ENCODE results near the gene RAPSN.
A peak's percentile ranks its signal among the peaks of the same experiment; 100 is the strongest.

The RAPSN gene

GRCh38 chr11:47443028-47443700 lies 5.8 kb downstream of the RAPSN start:
- Histone ChIP-seq H3K4me1 (ENCODE audit: control insufficient read depth, insufficient read depth, low read length) (peaks cover 3% of the 10 kb centered on the region), H3K9me3 (ENCODE audit: control insufficient read depth, low read length) (no peaks in the 10 kb centered on the region), H3K9ac (ENCODE audit: low read length) (no peak overlapping the region), H3K4me3 (ENCODE audit: low read length) (no peak overlapping the region), H3K27me3 (replicated peaks; ENCODE audit: control insufficient read depth, insufficient read depth, low read length) (no peaks in the 10 kb centered on the region), H3K36me3 (ENCODE audit: control insufficient read depth, insufficient read depth, low read length, severe bottlenecking) (peaks cover 5% of the 10 kb centered on the region)
- no peak for DNase-seq (ENCODE audit: low read depth)

- peaks cover 9% of the 10 kb centered on the region for H3K4me1 ChIP-seq (ENCODE audit: control insufficient read depth, insufficient read depth, low read length)
- peaks cover 3% of the 10 kb centered on the region for H3K36me3 ChIP-seq (ENCODE audit: control insufficient read depth, insufficient read depth, low read length, severe bottlenecking)
- no peaks in the 10 kb centered on the region for H3K9me3 ChIP-seq (ENCODE audit: control insufficient read depth, low read length)
- H3K9ac ChIP-seq (ENCODE audit: low read length), result no peak overlapping the region
- H3K27me3 ChIP-seq (replicated peaks; ENCODE audit: control insufficient read depth, insufficient read depth, low read length), result no peaks in the 10 kb centered on the region
- H3K4me3 ChIP-seq (ENCODE audit: low read length), result no peak overlapping the region
- no peak for DNase-seq (ENCODE audit: low read depth)
Measured at GRCh38 chr11:47442514-47442913, 6.4 kb downstream of the RAPSN start.

- Histone ChIP-seq H3K27me3 (replicated peaks; ENCODE audit: control insufficient read depth, insufficient read depth, low read length) (no peaks in the 10 kb centered on the region), H3K36me3 (ENCODE audit: control insufficient read depth, insufficient read depth, low read length, severe bottlenecking) (no peaks in the 10 kb centered on the region), H3K9ac (ENCODE audit: low read length) (no peak overlapping the region), H3K4me1 (ENCODE audit: control insufficient read depth, insufficient read depth, low read length) (peaks cover 12% of the 10 kb centered on the region), H3K9me3 (ENCODE audit: control insufficient read depth, low read length) (no peaks in the 10 kb centered on the region), H3K4me3 (ENCODE audit: low read length) (no peak overlapping the region)
- DNase-seq (ENCODE audit: low read depth), result no peak
Measured at GRCh38 chr11:47441421-47441820, 7.5 kb downstream of the RAPSN start.

GRCh38 chr11:47440054-47440476 lies 8.9 kb downstream of the RAPSN start:
- Histone ChIP-seq H3K9ac (ENCODE audit: low read length) (no peak overlapping the region), H3K36me3 (ENCODE audit: control insufficient read depth, insufficient read depth, low read length, severe bottlenecking) (no peaks in the 10 kb centered on the region), H3K27me3 (replicated peaks; ENCODE audit: control insufficient read depth, insufficient read depth, low read length) (no peaks in the 10 kb centered on the region), H3K9me3 (ENCODE audit: control insufficient read depth, low read length) (no peaks in the 10 kb centered on the region), H3K4me3 (ENCODE audit: low read length) (no peak overlapping the region), H3K4me1 (ENCODE audit: control insufficient read depth, insufficient read depth, low read length) (peaks cover 12% of the 10 kb centered on the region)
- no peak for DNase-seq (ENCODE audit: low read depth)

GRCh38 chr11:47438721-47439120 lies 10.2 kb downstream of the RAPSN start:
- Histone ChIP-seq H3K4me3 (ENCODE audit: low read length) (no peak overlapping the region), H3K27me3 (replicated peaks; ENCODE audit: control insufficient read depth, insufficient read depth, low read length) (no peaks in the 10 kb centered on the region), H3K9ac (ENCODE audit: low read length) (no peak overlapping the region), H3K36me3 (ENCODE audit: control insufficient read depth, insufficient read depth, low read length, severe bottlenecking) (no peaks in the 10 kb centered on the region), H3K9me3 (ENCODE audit: control insufficient read depth, low read length) (no peaks in the 10 kb centered on the region), H3K4me1 (ENCODE audit: control insufficient read depth, insufficient read depth, low read length) (peaks cover 21% of the 10 kb centered on the region)
- no peak for DNase-seq (ENCODE audit: low read depth)

GRCh38 chr11:47437746-47438418 lies 11.1 kb downstream of the RAPSN start:
- no peak overlapping the region for H3K9ac ChIP-seq (ENCODE audit: low read length)
- H3K36me3 ChIP-seq (ENCODE audit: control insufficient read depth, insufficient read depth, low read length, severe bottlenecking), result no peaks in the 10 kb centered on the region
- H3K9me3 ChIP-seq (ENCODE audit: control insufficient read depth, low read length), result no peaks in the 10 kb centered on the region
- H3K27me3 ChIP-seq (replicated peaks; ENCODE audit: control insufficient read depth, insufficient read depth, low read length), result no peaks in the 10 kb centered on the region
- H3K4me3 ChIP-seq (ENCODE audit: low read length), result no peak overlapping the region
- DNase-seq (ENCODE audit: low read depth), result no peak
- H3K4me1 ChIP-seq (ENCODE audit: control insufficient read depth, insufficient read depth, low read length), result peaks cover 21% of the 10 kb centered on the region

- Histone ChIP-seq H3K9ac (ENCODE audit: low read length) (no peak overlapping the region), H3K4me3 (ENCODE audit: low read length) (no peak overlapping the region), H3K9me3 (ENCODE audit: control insufficient read depth, low read length) (no peaks in the 10 kb centered on the region), H3K27me3 (replicated peaks; ENCODE audit: control insufficient read depth, insufficient read depth, low read length) (no peaks in the 10 kb centered on the region), H3K36me3 (ENCODE audit: control insufficient read depth, insufficient read depth, low read length, severe bottlenecking) (no peaks in the 10 kb centered on the region), H3K4me1 (ENCODE audit: control insufficient read depth, insufficient read depth, low read length) (peaks cover 21% of the 10 kb centered on the region)
- no peak for DNase-seq (ENCODE audit: low read depth)
Measured at GRCh38 chr11:47437218-47437745, 11.7 kb downstream of the RAPSN start.

GRCh38 chr11:47436726-47437125 lies 12.2 kb downstream of the RAPSN start:
- no peaks in the 10 kb centered on the region for H3K36me3 ChIP-seq (ENCODE audit: control insufficient read depth, insufficient read depth, low read length, severe bottlenecking)
- no peak for DNase-seq (ENCODE audit: low read depth)
- H3K27me3 ChIP-seq (replicated peaks; ENCODE audit: control insufficient read depth, insufficient read depth, low read length), result no peaks in the 10 kb centered on the region
- H3K4me1 ChIP-seq (ENCODE audit: control insufficient read depth, insufficient read depth, low read length), result peaks cover 21% of the 10 kb centered on the region
- no peak overlapping the region for H3K4me3 ChIP-seq (ENCODE audit: low read length)
- H3K9me3 ChIP-seq (ENCODE audit: control insufficient read depth, low read length), result no peaks in the 10 kb centered on the region
- no peak overlapping the region for H3K9ac ChIP-seq (ENCODE audit: low read length)

- H3K36me3 ChIP-seq (ENCODE audit: control insufficient read depth, insufficient read depth, low read length, severe bottlenecking), result no peaks in the 10 kb centered on the region
- no peak overlapping the region for H3K4me3 ChIP-seq (ENCODE audit: low read length)
- no peaks in the 10 kb centered on the region for H3K9me3 ChIP-seq (ENCODE audit: control insufficient read depth, low read length)
- H3K4me1 ChIP-seq (ENCODE audit: control insufficient read depth, insufficient read depth, low read length), result peaks cover 21% of the 10 kb centered on the region
- no peak overlapping the region for H3K9ac ChIP-seq (ENCODE audit: low read length)
- H3K27me3 ChIP-seq (replicated peaks; ENCODE audit: control insufficient read depth, insufficient read depth, low read length), result no peaks in the 10 kb centered on the region
- DNase-seq (ENCODE audit: low read depth), result no peak
Measured at GRCh38 chr11:47435687-47436086, 13.2 kb downstream of the RAPSN start.

GRCh38 chr11:47434011-47434786 lies 14.7 kb downstream of the RAPSN start:
- peak; percentile 25 for DNase-seq (ENCODE audit: low read depth)
- Histone ChIP-seq H3K9ac (ENCODE audit: low read length) (peak overlapping the region; percentile 25), H3K9me3 (ENCODE audit: control insufficient read depth, low read length) (no peaks in the 10 kb centered on the region), H3K4me1 (ENCODE audit: control insufficient read depth, insufficient read depth, low read length) (peaks cover 21% of the 10 kb centered on the region), H3K36me3 (ENCODE audit: control insufficient read depth, insufficient read depth, low read length, severe bottlenecking) (no peaks in the 10 kb centered on the region), H3K4me3 (ENCODE audit: low read length) (no peak overlapping the region), H3K27me3 (replicated peaks; ENCODE audit: control insufficient read depth, insufficient read depth, low read length) (no peaks in the 10 kb centered on the region)

- peaks cover 18% of the 10 kb centered on the region for H3K4me1 ChIP-seq (ENCODE audit: control insufficient read depth, insufficient read depth, low read length)
- no peak for DNase-seq (ENCODE audit: low read depth)
- no peaks in the 10 kb centered on the region for H3K27me3 ChIP-seq (replicated peaks; ENCODE audit: control insufficient read depth, insufficient read depth, low read length)
- no peak overlapping the region for H3K4me3 ChIP-seq (ENCODE audit: low read length)
- H3K9me3 ChIP-seq (ENCODE audit: control insufficient read depth, low read length), result no peaks in the 10 kb centered on the region
- H3K36me3 ChIP-seq (ENCODE audit: control insufficient read depth, insufficient read depth, low read length, severe bottlenecking), result no peaks in the 10 kb centered on the region
- H3K9ac ChIP-seq (ENCODE audit: low read length), result no peak overlapping the region
Measured at GRCh38 chr11:47433157-47433556, 15.8 kb downstream of the RAPSN start.

All from adipocyte (in vitro differentiated cells).